Measurements from ENCODE around the gene PROS1.
"Not testable (repeated sequence)": the region's sequence is repeated elsewhere in the genome, so short reads cannot be mapped to it uniquely, and the experiment has no call there.

DNA sequence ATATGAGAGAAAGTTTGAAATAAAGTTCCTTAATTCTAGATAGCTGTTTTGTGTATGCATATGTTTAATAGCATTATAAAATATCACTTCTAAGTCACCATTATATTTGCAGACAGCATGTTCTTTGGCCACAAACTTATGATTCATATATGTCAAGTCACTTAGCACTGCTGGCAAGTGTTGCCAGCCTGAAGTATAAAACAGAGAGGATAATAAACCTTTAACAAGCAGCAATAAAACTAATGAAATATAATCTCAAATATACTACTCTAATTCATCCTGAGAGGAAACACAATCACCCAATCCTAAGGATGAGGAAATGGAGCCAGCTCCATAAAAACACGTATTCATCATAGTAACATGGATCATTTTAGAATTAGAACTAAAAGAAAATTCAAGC, 134.5 kb downstream of the PROS1 start:
- TF ChIP-seq POLR2AphosphoS5 (IDR thresholded peaks at IDR 0.05; ENCODE audit: borderline replicate concordance, low read depth, low read length); EZH2 (IDR thresholded peaks at IDR 0.05); FOXP2 (optimal IDR thresholded peaks at IDR 0.05; ENCODE audit: control extremely low read depth, extremely low read length, insufficient read depth): not testable (repeated sequence)
